ENCODE results near the gene SPDYE4. TPM values are rescaled to one million over a fixed set of nuclear protein-coding genes. Genes with fewer than 3 reads are reported as not detected.

Gene SPDYE4
- total RNA-seq, 1 donor from 2014 or later = not detected

DNA sequence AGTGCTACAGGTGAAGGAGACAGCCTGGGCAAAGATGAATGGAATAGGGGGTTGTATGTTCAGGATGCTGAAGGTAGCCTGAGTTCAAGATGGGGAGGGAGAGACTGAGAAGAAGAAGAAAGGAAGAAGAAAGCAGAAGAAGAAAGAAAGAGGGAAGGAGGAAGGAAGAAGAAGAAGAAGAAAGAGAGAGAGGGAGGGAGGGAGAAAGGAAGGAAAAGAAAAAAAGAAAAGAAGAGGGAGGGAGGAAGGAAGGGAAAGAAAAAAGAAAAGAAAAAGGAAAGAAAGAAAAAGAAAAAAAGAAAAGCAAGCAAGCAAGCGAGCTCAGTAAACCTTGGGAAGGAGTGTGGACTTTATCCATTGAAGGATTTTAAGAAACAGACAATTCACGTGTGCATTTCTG lies 21.6 kb downstream of the SPDYE4 start:
- peaks cover 3% of the 10 kb centered on the region for H3K27me3 ChIP-seq
- TF ChIP-seq, protein P1, sequence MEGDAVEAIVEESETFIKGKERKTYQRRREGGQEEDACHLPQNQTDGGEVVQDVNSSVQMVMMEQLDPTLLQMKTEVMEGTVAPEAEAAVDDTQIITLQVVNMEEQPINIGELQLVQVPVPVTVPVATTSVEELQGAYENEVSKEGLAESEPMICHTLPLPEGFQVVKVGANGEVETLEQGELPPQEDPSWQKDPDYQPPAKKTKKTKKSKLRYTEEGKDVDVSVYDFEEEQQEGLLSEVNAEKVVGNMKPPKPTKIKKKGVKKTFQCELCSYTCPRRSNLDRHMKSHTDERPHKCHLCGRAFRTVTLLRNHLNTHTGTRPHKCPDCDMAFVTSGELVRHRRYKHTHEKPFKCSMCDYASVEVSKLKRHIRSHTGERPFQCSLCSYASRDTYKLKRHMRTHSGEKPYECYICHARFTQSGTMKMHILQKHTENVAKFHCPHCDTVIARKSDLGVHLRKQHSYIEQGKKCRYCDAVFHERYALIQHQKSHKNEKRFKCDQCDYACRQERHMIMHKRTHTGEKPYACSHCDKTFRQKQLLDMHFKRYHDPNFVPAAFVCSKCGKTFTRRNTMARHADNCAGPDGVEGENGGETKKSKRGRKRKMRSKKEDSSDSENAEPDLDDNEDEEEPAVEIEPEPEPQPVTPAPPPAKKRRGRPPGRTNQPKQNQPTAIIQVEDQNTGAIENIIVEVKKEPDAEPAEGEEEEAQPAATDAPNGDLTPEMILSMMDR (IDR thresholded peaks at IDR 0.05) = no peak
- H3K4me3 ChIP-seq = no peak overlapping the region
- intact Hi-C loops (cut with DNase I) = no loop called here
- no peaks in the 10 kb centered on the region for H3K9me3 ChIP-seq
- H3K4me1 ChIP-seq = no peaks in the 10 kb centered on the region
- ATAC-seq (no peak), DNase-seq (no peak)
- H3K36me3 ChIP-seq = no peaks in the 10 kb centered on the region
- H3K27ac ChIP-seq = no peak overlapping the region

DNA sequence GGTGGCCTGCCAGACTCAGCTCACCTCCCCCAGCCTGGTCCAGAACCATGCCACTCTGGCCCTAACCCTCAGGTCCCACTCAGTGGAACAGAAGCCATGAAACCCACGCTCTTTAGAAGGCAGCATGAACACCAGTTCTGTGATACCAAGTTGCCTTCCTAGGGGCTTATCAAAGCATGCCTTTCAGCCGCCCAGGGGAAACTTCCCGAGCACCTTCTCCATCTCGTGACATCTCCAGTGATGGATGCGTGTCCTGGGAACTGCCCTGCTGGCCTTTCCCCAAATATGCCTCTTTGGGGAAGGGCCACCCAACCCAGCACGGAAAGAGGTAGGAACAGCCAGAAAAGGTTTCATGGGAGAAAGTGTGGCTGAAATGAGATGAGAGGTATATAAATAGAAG lies 22.0 kb downstream of the SPDYE4 start:
- Histone ChIP-seq H3K27ac (no peak overlapping the region), H3K36me3 (no peaks in the 10 kb centered on the region), H3K27me3 (peaks cover 3% of the 10 kb centered on the region), H3K4me1 (no peaks in the 10 kb centered on the region), H3K4me3 (no peak overlapping the region), H3K9me3 (no peaks in the 10 kb centered on the region)
- TF ChIP-seq, protein P1 (IDR thresholded peaks at IDR 0.05) = no peak
- intact Hi-C loops (cut with DNase I) = no loop called here
- ATAC-seq (peak; percentile 10), DNase-seq (no peak)

DNA sequence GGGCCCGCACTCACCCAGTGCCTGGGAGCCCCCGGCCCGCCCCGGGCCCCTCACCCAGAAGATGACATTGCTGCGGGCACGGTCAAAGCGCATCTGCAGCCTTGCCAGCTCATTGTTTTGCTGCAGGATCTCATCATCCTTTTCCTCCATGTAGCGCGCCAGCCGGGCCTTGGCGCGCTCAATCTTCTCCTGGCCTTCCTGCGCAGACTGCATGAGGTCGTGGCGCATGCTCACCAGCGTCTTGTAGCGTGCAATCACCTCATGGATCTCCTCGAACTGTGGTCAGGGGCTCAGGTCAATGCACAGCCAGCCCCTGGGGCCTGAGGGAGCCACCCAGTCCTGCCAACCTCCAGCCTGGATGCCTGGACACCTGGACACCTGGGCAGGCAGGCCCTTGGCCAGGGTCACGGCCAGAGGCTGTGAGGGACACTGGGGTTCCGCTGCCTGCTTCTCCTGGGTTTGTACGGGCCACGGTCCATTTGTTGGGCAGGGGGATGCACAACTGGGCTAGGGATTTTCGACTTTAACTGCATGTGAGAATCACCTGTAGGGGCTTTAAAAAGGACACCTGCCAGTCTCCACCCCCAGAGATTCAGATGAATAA lies 22.9 kb downstream of the SPDYE4 start:
- DNase-seq = no peak
- Histone ChIP-seq H3K9me3 (no peaks in the 10 kb centered on the region), H3K4me3 (no peak overlapping the region), H3K36me3 (no peaks in the 10 kb centered on the region), H3K27me3 (peaks cover 3% of the 10 kb centered on the region), H3K27ac (no peak overlapping the region), H3K4me1 (no peaks in the 10 kb centered on the region)
- intact Hi-C loops (cut with DNase I) = no loop called here
- TF ChIP-seq, protein P1 (IDR thresholded peaks at IDR 0.05) = no peak
- no peak for ATAC-seq

DNA sequence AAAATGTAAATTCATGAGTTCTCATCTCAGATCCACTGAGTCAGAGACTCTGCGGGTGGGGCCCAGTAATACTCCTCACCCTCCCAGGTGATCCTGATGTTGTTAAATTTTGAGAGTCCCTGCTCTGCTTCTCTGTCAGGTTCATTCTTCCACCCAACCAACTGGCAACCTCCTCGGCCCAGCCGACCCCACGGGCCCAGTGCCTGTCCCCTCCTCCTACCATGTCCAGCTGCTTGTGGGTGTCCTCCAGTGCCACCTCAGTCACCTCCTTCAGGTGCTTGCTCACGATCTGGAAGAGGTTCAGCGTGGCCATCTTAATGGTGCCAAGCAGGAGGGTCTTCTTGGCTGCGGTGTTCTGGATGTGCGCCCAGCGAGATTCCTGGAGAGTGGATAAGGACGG lies 23.5 kb downstream of the SPDYE4 start:
- Histone ChIP-seq H3K27me3 (peaks cover 3% of the 10 kb centered on the region), H3K9me3 (no peaks in the 10 kb centered on the region), H3K4me3 (no peak overlapping the region), H3K36me3 (no peaks in the 10 kb centered on the region), H3K27ac (no peak overlapping the region), H3K4me1 (no peaks in the 10 kb centered on the region)
- intact Hi-C loops (cut with DNase I) = no loop called here
- DNase-seq = no peak
- ATAC-seq = no peak
- TF ChIP-seq, protein P1 (IDR thresholded peaks at IDR 0.05) = no peak

DNA sequence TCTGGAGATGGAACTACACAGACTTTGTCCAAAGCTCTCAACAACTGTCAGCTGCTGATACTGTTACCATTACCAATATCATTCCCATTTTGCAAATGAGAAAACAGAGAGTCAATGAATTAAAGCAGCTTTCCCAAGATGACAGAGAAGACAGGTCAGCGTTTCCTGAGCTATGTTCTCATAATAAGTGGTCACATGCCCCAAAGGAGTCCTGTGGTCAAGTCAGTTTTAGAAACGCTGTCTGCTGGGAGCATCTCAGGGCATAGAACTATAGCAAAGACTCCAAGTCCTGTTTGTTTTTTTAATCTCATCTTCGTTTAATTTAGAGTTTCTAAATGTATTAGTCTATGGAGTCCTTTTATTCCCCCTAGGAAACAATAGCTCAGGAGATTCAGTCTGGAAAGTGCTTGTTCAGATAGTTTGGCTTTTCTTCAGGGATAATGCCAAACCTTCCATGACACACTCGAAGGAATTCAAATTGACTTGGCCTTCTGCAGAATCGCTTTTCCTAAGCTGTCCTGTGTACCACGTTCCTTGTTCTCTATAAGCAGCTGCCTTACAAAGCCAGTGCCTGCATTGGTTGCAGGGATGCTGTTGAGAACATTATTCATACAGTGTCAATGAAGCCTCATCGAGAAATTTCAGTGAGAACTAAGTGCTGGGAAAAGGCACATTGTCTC lies 25.8 kb downstream of the SPDYE4 start:
- peaks cover under 1% of the 10 kb centered on the region for H3K4me1 ChIP-seq
- intact Hi-C loops (cut with DNase I) = no loop called here
- DNase-seq (no peak), ATAC-seq (no peak)
- H3K4me3 ChIP-seq = no peak overlapping the region
- no peak overlapping the region for H3K27ac ChIP-seq
- H3K9me3 ChIP-seq = no peaks in the 10 kb centered on the region
- no peaks in the 10 kb centered on the region for H3K36me3 ChIP-seq
- TF ChIP-seq, protein P1 (IDR thresholded peaks at IDR 0.05) = no peak
- no peaks in the 10 kb centered on the region for H3K27me3 ChIP-seq
